RWPE1 (cell line): ENCODE results near the gene ADD3.

Source experiments
- CTCF ChIA-PET: fragments of 350-600 bp; sonication (Branson Sonifier 250); formaldehyde crosslinking; extraction: SDS; loops from one replicate; lab custom pipeline; 2021; lab: Yijun Ruan, JAX
- POLR2A ChIA-PET: fragments of 400-600 bp; formaldehyde crosslinking; extraction: SDS; loops from one replicate; lab custom pipeline; 2020; ENCODE audit warnings: antibody characterized with exemption; ENCODE audit not compliant: low non-redundant PET; lab: Yijun Ruan, JAX
- DNase-seq: peaks from one replicate; pipeline ENCODE4 v3.0.0; 2012; ENCODE audit warnings: low spot score
- H3K27ac ChIP-seq: fragments of 450-650 bp; 2 replicates; pipeline ENCODE4 v1.5.1; 2017
- CTCF ChIP-seq: fragments of 450-650 bp; conservative IDR thresholded peaks from 2 replicates; pipeline ENCODE4 v1.5.1; 2017; ENCODE audit warnings: low read depth, mild to moderate bottlenecking

Gene ADD3

DNA sequence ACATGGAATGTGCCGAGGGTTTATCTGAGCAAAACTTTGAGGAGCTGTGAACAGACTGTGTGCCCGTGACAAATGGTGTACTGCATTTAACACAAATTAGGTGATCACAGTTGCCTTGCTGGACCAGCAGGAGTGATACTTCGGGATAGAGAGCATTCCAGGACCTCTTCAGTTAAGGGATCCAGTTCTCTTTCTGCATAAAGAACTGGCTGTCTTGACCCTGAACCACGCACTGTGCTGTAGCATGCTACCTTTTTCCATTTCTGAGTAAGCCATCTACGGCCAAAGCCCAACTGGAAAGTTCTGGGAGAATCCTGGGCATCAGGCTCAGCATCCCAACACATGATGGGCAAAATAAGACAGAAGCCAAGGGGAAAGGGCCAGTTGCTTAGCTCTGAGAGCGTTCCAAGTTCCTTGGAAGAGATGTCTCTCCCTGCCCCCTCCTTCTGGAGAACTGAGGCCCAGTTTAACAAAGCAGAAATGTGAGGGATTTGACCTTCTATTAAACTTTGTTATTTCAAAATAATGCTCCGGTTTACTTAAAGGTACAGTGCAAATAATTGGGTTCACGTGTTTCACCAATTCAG lies 37.9 kb upstream of the ADD3 start:
- ChIA-PET CTCF (no interaction called here), POLR2A (no interaction called here)
- H3K27ac ChIP-seq, result no peak overlapping the region
- no peak for TF ChIP-seq CTCF
- no peak for DNase-seq

DNA sequence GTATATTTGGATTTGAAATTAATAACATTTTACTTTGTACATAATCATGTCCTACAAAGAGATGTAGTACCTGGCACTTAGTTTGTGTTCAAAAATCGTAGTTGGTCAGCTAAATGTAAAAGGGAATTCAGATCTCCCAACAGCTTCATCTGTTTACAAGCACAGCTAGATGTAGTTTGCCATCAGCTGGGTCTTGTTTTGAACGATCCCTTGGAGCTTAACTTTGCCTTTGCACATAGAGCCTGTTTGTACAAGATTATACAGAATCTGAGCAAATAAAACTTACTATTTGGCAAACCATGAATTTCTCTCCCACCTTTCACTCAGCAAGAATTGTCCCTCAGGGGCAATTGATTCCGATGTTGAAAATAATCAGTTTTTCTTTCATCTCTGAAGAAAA lies 36.1 kb upstream of the ADD3 start:
- POLR2A ChIA-PET, result no interaction called here
- H3K27ac ChIP-seq, result no peak overlapping the region
- no peak for TF ChIP-seq CTCF
- DNase-seq, result no peak
- CTCF ChIA-PET, result interaction anchor here (0.6 kb wide), 1 partner anchor 108 kb away, joined by 5 read pairs; no protein-coding TSS in a partner anchor

DNA sequence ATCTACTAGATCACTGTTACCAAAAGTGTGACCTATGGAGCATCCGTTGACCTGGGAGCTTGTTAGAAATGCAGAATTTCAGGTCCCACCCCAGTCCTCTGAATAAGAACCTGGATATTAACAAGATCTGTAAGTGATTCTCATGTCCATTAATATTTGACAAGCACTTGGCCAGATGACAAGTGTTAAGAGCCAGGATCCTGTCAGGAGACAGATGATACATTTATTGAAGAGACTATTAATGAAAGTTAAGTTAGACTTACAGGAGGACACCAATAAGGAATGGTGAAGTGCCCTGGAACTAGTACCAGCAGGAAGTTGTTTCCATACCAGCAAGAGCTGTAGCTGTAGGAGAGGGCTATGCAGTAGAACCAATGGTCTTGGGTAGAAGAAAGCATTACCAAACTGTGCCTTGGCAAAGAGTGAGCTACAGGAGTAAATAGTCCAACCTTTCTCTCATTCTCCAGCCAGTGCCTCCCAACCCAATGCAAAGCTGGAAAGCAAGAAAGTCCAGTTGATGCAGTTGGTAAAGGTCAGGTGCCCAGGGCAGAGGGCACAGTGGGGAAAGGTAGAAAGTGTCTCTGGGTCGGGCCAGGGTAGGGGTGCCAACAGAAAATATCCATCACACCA lies 35.3 kb upstream of the ADD3 start:
- no peak for TF ChIP-seq CTCF
- no peak for DNase-seq
- POLR2A ChIA-PET, result no interaction called here
- CTCF ChIA-PET, result interaction anchor here (0.6 kb wide), 1 partner anchor 76 kb away, joined by 3 read pairs; no protein-coding TSS in a partner anchor
- H3K27ac ChIP-seq, result no peak overlapping the region

DNA sequence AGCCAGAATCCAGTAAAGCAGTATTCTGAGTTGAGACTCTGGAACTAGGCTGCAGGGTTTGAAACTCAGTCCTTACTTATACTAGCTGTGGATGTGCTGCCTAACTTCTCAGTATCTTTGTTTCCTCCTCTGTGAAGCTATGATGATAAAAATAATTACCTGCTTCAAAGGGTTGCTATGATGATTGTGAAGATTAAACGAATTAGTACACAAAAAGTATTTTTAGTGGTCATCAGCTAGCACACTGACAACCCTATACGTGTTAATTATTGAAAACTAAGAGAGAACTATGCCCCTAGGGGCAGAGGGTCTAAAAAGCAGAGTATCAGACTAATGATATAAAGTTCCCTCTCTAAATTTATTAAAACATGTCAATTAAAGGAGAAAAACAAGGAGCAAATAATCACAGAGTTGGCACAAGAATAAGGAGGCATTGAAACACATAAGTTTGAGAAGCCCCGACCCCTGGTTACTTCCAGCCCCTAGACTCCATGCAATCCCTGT lies 34.4 kb upstream of the ADD3 start:
- no peak overlapping the region for H3K27ac ChIP-seq
- DNase-seq, result no peak
- TF ChIP-seq CTCF, result no peak
- POLR2A ChIA-PET, result no interaction called here
- CTCF ChIA-PET, result interaction anchor here (0.7 kb wide), 1 partner anchor 20 kb away, joined by 3 read pairs; no protein-coding TSS in a partner anchor

DNA sequence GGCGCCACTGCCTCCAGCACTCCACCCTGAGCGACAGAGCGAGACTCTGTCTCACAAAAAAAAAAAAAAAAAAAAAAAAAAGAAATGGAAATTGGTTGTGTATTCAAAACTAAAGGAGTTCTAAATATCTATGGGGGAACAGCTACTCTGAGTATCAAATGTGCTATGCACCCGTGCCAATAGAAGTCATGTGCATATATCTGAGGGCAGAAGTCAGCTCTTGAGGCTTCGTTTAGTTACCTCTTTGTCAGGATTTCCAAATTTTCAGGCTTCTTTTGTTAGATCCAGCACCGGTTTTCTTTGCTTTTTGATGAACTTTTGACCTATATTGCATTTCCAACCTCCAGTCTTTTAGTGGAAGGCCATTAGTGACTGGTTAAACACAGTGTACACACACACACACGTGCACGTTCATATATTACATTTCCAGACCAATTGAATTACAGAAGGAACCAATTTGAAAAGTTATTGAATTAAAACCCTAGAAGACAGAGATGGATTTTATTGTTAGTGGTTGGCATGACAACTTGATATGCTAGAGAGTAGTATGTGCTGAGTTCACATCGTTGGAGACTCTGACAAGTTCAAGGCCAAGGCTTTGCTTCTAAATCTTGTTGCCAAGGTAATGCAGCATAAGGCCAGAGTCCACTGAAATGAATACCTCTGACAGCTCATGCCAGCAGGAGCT lies 33.1 kb upstream of the ADD3 start:
- ChIA-PET POLR2A (interaction anchor here (0.7 kb wide), 1 partner anchor 26 kb away, joined by 3 read pairs; no protein-coding TSS in a partner anchor), CTCF (interaction anchor here (0.6 kb wide), 2 partner anchors 30 to 247 kb away, joined by 3 read pairs; no protein-coding TSS in a partner anchor)
- no peak overlapping the region for H3K27ac ChIP-seq
- TF ChIP-seq CTCF, result no peak
- DNase-seq, result no peak
